Amniotic epithelial cell (primary cell): ENCODE measurements around the gene RFX2.
A peak's percentile ranks its signal among the peaks of the same experiment; 100 is the strongest.
"Not testable (repeated sequence)": the region's sequence is repeated elsewhere in the genome, so short reads cannot be mapped to it uniquely, and the experiment has no call there.

Source experiments
- DNase-seq: peaks from one replicate; pipeline ENCODE4 v3.0.0-alpha.2; 2010; ENCODE audit warnings: low read depth

Gene RFX2

GRCh38 chr19:6074709-6075403 is 35.4 kb downstream of the RFX2 start:
- no peak for DNase-seq

- DNase-seq, result no peak
Measured at GRCh38 chr19:6073858-6074708, 36.2 kb downstream of the RFX2 start.

- DNase-seq, result not testable (repeated sequence)
Measured at GRCh38 chr19:6073233-6073632, 37.1 kb downstream of the RFX2 start.

DNA sequence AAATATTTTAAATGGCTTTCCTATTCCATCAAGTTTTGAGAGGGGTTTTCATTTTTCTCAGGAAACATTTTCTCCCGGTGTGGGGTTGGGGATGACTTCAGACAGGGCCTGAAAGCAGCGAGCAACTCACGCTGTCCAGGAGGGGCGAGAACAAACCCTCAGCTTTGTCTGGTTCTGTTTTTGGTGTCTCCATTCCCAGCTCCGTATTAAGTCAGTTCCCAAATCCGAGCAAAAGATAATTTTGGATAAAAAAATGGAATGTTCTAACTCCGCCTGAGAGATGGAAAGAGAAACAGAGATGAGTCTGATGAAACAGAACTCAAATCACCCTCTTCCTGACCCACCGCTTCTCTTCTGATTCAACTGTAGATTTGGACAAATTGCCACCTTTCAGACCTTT is 38.4 kb downstream of the RFX2 start:
- no peak for DNase-seq

DNA sequence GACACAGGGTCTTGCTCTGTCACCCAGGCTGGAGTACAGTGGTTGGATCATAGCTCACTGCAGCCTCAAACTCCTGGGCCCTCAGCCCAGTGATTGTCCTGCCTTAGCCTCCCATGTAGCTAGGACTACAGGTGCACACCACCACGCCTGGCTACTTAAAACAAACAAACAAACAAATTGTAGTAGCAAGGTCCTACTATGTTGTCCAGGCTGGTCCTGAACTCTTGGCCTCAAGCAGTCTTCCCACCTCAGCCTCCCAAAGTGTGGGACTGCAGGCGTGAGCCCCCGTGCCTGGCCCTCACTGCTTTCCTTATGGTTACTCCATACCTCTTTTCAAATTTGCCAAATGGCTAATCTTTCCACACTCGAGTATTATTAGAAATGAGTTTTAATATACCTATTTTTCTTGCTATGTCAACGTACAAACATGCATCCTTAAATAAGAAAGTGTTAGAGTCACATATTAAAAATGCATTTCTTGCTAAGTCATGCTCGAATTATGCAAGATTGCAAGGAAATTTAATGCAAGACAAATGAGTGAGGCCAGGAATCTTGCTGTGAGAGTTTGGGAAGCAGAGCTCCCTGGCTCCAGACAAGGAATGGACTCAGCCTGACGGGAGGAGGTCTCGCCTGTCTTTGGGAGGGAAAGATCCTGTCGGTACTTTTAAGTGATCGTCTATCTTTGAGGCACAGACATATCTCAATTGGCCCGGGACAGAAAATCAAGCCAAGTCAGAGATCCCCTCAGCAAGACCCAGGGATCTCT is 39.4 kb downstream of the RFX2 start:
- peak; percentile 87 for DNase-seq

DNA sequence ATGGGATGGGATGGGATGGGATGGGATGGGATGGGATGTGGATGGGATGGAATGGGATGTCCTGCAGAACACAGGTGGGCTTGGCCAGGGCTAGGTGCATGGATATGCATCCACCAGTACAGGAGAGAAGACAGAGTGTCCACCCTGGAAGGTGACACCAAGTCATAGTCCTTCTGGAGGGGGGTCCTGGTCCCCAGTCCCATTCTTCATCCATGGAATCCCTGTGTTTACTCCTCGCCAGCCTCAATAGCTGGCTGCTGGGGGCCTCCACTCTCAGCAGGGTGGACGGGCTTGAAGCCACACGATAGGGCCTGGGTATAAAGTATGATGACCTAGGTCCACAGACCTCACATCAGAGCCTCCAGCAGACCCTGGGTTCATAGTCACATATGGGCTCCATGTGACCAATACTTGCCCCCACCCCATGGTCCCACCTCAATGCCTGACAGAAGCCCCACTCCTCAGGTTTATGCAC is 40.1 kb downstream of the RFX2 start:
- DNase-seq, result no peak

DNA sequence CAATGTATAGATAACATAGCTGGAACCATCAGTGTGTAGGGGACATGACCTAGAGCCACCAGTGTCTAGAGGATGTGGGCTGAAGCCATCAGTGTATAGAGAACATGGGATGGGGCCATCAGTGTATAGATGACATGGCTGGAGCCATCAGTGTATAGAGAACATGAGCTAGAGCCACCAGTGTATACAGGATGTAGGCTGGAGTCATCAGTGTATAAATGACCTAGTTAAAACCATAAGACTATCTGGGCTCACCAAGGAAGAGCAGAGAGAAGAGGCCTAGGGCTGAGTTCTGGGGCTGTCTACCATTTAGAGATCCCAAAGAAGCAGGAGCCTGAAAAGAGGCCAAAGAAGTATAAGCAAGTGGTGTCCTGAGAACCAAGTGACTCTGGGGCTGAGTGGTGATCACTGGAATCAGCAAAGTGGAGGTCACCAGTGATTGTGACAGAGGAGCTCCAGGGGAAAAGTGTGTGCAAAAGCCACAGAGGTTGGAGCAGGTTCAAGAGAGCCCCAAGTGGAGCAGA is 41.0 kb downstream of the RFX2 start:
- no peak for DNase-seq

- no peak for DNase-seq
Measured at GRCh38 chr19:6068711-6069110, 41.6 kb downstream of the RFX2 start.

DNA sequence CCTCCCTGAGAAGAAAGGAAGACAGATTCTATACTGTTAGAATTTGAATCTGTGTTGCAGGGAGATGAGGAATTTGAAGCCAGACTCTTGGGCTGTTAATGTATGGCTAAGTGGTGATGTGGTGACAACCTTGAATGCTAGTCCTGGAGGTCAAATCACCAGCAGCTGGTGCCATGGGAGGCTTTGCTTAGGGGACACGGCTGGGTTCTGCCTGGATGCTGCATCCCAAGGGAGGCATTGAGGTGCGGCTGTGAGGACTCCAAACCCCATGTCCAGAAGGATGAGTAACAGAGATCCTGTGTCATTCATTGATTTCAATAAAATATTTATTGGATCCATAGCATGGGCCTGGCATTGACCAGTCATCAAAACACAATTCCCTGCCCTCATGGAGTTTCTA is 42.3 kb downstream of the RFX2 start:
- no peak for DNase-seq

DNA sequence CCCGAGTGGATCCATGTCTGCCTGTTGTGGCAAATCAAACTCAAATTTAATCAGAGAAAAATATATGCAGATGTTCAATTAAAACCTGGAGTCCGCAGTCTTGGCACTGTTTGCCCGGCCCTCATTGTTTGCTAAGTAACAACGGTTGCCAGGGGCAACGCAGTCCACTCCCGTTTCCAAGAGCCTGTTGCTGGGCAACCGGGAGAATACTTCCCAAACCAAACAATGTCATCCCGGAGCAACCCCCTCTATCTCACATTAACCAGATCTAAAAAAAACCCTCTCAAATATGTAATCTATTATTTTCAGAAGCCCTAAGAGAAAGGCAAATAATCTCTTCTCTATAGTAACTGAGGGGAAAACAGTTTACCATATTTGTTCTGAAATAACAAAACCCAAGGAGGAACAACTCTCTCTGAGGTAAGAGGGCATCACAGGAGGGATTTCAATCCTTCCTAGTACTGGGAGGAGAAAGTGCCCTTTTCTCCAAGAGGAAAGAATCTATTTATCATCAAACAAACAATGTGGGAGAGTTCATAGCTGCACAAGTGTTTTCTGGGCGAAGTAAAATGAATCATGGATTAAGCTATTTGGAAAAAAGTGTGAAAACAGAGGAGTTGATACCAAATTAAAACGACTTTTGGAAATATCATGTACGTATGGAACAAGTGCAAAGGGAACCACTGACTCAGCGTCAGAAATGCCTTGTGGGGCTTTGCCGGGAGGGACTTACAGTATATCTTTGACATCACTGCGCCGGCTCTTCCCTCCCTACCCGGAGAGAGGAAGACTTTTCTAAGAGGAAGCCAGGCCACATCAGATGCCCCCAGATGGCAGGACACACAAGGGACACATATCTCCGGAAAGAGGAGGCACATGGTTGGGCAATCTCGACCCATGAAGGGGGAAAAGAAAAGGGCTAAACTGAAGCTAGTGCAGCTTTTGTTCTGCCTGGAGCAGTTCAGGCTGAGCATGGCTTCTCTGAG is 43.3 kb downstream of the RFX2 start:
- peak; percentile 92 for DNase-seq

DNA sequence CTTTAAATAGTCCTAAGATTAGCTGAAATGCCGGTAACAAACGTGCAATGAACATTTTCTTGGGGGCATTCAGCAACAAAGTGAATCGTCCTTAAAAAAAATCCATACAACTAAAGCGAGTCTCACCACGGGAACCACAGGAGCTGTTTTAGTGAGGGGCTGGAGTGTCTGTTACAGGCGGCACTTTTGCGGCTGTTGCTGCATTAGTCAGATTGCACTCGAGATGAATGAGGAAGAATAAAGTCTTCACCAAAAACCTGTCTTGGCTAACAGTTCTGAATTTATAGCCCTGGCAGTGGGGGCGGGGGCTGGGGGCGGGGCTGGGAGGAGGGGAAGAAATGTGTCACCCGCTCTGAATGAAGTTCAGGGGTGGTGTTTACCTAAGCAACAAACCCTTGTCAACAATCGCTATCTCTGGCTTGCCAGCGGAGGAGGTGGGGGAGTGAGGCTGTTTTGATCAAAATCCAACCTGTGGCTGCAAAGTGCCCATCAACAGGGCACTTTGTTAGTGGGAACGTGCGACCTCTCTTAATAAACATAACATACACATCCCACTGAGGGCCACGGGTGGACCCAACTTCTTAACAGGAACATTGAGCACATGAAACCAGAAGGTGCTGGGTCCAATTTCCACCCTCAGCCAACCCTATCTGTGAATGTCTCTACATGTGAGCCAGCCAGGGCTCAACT is 44.5 kb downstream of the RFX2 start:
- DNase-seq, result peak; percentile 85

DNA sequence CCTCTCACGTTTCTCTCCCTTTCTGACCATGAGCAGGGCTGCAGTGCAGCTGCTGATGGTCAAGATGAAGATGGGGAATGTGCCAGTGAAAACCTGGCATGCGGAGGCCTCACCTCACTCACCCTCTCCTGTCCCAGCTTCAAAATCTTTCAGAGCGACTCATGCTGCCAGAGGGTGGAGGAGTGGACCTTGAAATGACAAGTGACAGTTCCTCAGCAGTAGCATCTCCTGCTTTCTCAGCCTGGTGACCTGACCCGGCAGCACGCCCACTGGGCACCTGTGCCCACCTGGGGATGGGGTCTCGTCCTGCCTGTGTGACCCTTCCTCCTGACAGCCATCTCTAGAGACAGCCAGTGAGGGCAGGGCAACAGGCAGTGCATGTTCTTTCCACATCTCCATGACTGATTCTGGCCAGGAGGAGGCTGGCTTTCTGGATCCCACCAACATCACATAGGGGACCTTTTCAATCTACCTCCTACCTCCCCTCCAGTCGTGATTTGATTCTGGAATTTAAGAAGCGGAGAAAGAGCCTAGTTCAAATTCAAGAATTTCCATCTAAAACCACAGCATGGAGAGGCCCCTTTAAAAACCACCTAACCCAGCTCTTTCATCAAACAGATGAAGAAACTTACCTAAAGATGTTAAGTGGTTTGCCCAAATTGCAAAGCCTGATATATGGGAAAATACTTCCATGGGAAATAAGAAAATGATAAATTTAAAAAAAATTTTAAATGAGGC is 45.8 kb downstream of the RFX2 start:
- DNase-seq, result peak; percentile 15

- no peak for DNase-seq
Measured at GRCh38 chr19:6063576-6064335, 46.5 kb downstream of the RFX2 start.

- no peak for DNase-seq
Measured at GRCh38 chr19:6062961-6063575, 47.2 kb downstream of the RFX2 start.

DNA sequence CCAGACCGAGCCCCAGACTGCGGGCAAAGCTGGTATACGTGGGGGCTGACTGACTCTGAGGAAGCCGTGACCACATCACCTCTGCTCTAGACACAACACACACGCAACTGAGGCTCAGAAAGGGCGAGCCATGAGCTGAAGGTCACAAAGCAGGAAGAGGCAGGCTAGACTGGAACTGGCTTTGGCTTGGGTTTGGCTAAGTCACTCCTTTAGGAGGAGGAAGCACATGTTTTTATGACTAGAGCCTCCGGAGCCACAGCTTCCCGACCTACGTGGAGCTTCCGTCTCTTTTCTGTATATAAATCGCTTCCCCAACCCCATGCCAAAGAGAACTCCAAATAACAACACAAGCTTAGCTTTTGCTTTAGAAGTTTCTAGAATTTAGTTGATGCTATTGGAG is 48.0 kb downstream of the RFX2 start:
- peak; percentile 24 for DNase-seq

- DNase-seq, result no peak
Measured at GRCh38 chr19:6061376-6062130, 48.7 kb downstream of the RFX2 start.

- peak; percentile 94 for DNase-seq
Measured at GRCh38 chr19:6060600-6061375, 49.5 kb downstream of the RFX2 start.
